WTC11 (cell line): ENCODE data around the gene SERF2. TPM values are rescaled to one million over a fixed set of nuclear protein-coding genes. Genes with fewer than 3 reads are reported as not detected.

Experiments used
- ATAC-seq: fragments of 200-7000 bp; cut with Tn5 transposase; 2 replicates; pipeline ENCODE4 v1.10.0; 2021; ENCODE audit warnings: mild to moderate bottlenecking, moderate library complexity
- CTCF ChIA-PET: fragments of 300-600 bp; sonication (Branson Sonifier 250); formaldehyde crosslinking; loops from one replicate; lab custom pipeline; 2021; ENCODE audit warnings: antibody characterized with exemption; lab: Charles Lee
- POLR2A ChIA-PET: fragments of 350-600 bp; sonication (Branson Sonifier 250); formaldehyde crosslinking; loops from one replicate; lab custom pipeline; 2021; ENCODE audit warnings: antibody characterized with exemption; lab: Charles Lee
- DNase-seq: peaks from one replicate; pipeline ENCODE4 v3.0.0; 2021; ENCODE audit warnings: low spot score
- H3K27ac Mint-ChIP-seq: 2 replicates; pipeline ENCODE4 v1.8.0; 2021; ENCODE audit warnings: mixed read lengths
- H3K27me3 Mint-ChIP-seq: 2 replicates; pipeline ENCODE4 v1.8.0; 2021; ENCODE audit warnings: low read depth, mild to moderate bottlenecking, moderate library complexity, mixed read lengths
- H3K36me3 Mint-ChIP-seq: 2 replicates; pipeline ENCODE4 v1.8.0; 2021; ENCODE audit warnings: mixed read lengths
- H3K4me1 Mint-ChIP-seq: 2 replicates; pipeline ENCODE4 v1.8.0; 2022; ENCODE audit warnings: mixed read lengths
- H3K4me3 Mint-ChIP-seq: 2 replicates; pipeline ENCODE4 v1.8.0; 2021; ENCODE audit warnings: mild to moderate bottlenecking, moderate library complexity, mixed read lengths
- H3K9me3 Mint-ChIP-seq: 2 replicates; pipeline ENCODE4 v1.8.0; 2021; ENCODE audit warnings: mixed read lengths
- CREM ChIP-seq: sonication (generic); formaldehyde crosslinking; IDR thresholded peaks from 2 replicates; pipeline ENCODE4 v1.8.1; 2022; ENCODE audit warnings: mild to moderate bottlenecking, missing genetic modification reagents, moderate library complexity
- EMX1 ChIP-seq: fragments of 250-450 bp; sonication (Bioruptor Pico); IDR thresholded peaks from 2 replicates; pipeline ENCODE4 v1.8.0; 2021; ENCODE audit warnings: mild to moderate bottlenecking
- ESRRA ChIP-seq: sonication (generic); formaldehyde crosslinking; IDR thresholded peaks from 2 replicates; pipeline ENCODE4 v1.8.1; 2022; ENCODE audit warnings: mild to moderate bottlenecking, missing genetic modification reagents, borderline replicate concordance
- ETV6 ChIP-seq: sonication (generic); formaldehyde crosslinking; IDR thresholded peaks from 2 replicates; pipeline ENCODE4 v1.8.1; 2022; ENCODE audit warnings: mild to moderate bottlenecking, missing genetic modification reagents
- GABPB1 ChIP-seq: sonication (generic); formaldehyde crosslinking; IDR thresholded peaks from 2 replicates; pipeline ENCODE4 v1.8.1; 2023; ENCODE audit warnings: mild to moderate bottlenecking, missing genetic modification reagents
- IRF1 ChIP-seq: sonication (generic); formaldehyde crosslinking; IDR thresholded peaks from 2 replicates; pipeline ENCODE4 v1.8.0; 2023; ENCODE audit warnings: missing genetic modification reagents
- JAZF1 ChIP-seq: fragments of 250-450 bp; sonication (Bioruptor Pico); IDR thresholded peaks from 2 replicates; pipeline ENCODE4 v1.9.0; 2021; ENCODE audit warnings: moderate library complexity, mild to moderate bottlenecking, inconsistent platforms
- MYBL2 ChIP-seq: sonication (generic); formaldehyde crosslinking; IDR thresholded peaks from 2 replicates; pipeline ENCODE4 v1.8.1; 2023; ENCODE audit warnings: mild to moderate bottlenecking, moderate library complexity, missing genetic modification reagents
- NFE2L1 ChIP-seq: sonication (generic); formaldehyde crosslinking; IDR thresholded peaks from 2 replicates; pipeline ENCODE4 v1.8.1; 2023; ENCODE audit warnings: missing genetic modification reagents
- NR2C2 ChIP-seq: sonication (generic); formaldehyde crosslinking; IDR thresholded peaks from 2 replicates; pipeline ENCODE4 v1.8.0; 2022; ENCODE audit warnings: mild to moderate bottlenecking, missing genetic modification reagents
- NR3C1 ChIP-seq: sonication (generic); formaldehyde crosslinking; conservative IDR thresholded peaks from 2 replicates; pipeline ENCODE4 v1.8.1; 2023; ENCODE audit warnings: low read depth, mild to moderate bottlenecking, missing genetic modification reagents
- PRRX2 ChIP-seq: fragments of 250-450 bp; sonication (Bioruptor Pico); IDR thresholded peaks from 2 replicates; pipeline ENCODE4 v1.8.0; 2021; ENCODE audit warnings: mild to moderate bottlenecking
- SMAD3 ChIP-seq: sonication (generic); formaldehyde crosslinking; IDR thresholded peaks from 2 replicates; pipeline ENCODE4 v1.8.0; 2022; ENCODE audit warnings: missing genetic modification reagents, mild to moderate bottlenecking, borderline replicate concordance
- TEAD4 ChIP-seq: sonication (generic); formaldehyde crosslinking; IDR thresholded peaks from 2 replicates; pipeline ENCODE4 v1.8.0; 2022; ENCODE audit warnings: mild to moderate bottlenecking, missing genetic modification reagents
- ZBTB21 ChIP-seq: sonication (generic); formaldehyde crosslinking; IDR thresholded peaks from 2 replicates; pipeline ENCODE4 v1.8.1; 2023; ENCODE audit warnings: mild to moderate bottlenecking, missing genetic modification reagents, borderline replicate concordance
- ZNF263 ChIP-seq: sonication (generic); formaldehyde crosslinking; IDR thresholded peaks from 2 replicates; pipeline ENCODE4 v1.8.1; 2022; ENCODE audit warnings: low read depth, mild to moderate bottlenecking, moderate library complexity, missing genetic modification reagents
- total RNA-seq: library from RNA; stranded (reverse); gene quantifications from 3 replicates; pipeline ENCODE4 v1.2.3, GENCODE V29; 2021
- TF ChIP-seq, protein P1 (sequence below): sonication (generic); formaldehyde crosslinking; IDR thresholded peaks from 2 replicates; pipeline ENCODE4 v1.8.0; 2023; ENCODE audit warnings: missing genetic modification reagents, mild to moderate bottlenecking, borderline replicate concordance
- TF ChIP-seq, protein P2 (sequence below): sonication (generic); formaldehyde crosslinking; IDR thresholded peaks from 2 replicates; pipeline ENCODE4 v1.8.1; 2022; ENCODE audit warnings: low read depth, missing genetic modification reagents, borderline replicate concordance
- TF ChIP-seq, protein P3 (sequence below): sonication (generic); formaldehyde crosslinking; IDR thresholded peaks from 2 replicates; pipeline ENCODE4 v1.8.1; 2022; ENCODE audit warnings: low read depth, mild to moderate bottlenecking, moderate library complexity, missing genetic modification reagents, borderline replicate concordance
- TF ChIP-seq, protein P4 (sequence below): fragments of 200-600 bp; IDR thresholded peaks from 2 replicates; pipeline ENCODE4 v1.8.0; 2022; ENCODE audit warnings: antibody characterized with exemption
- TF ChIP-seq, protein P5 (sequence below): sonication (generic); formaldehyde crosslinking; IDR thresholded peaks from 2 replicates; pipeline ENCODE4 v1.8.1; 2023; ENCODE audit warnings: mild to moderate bottlenecking, missing genetic modification reagents, moderate library complexity

The SERF2 gene
- total RNA-seq, 1 experiment from 2014 or later, result 694 TPM

DNA sequence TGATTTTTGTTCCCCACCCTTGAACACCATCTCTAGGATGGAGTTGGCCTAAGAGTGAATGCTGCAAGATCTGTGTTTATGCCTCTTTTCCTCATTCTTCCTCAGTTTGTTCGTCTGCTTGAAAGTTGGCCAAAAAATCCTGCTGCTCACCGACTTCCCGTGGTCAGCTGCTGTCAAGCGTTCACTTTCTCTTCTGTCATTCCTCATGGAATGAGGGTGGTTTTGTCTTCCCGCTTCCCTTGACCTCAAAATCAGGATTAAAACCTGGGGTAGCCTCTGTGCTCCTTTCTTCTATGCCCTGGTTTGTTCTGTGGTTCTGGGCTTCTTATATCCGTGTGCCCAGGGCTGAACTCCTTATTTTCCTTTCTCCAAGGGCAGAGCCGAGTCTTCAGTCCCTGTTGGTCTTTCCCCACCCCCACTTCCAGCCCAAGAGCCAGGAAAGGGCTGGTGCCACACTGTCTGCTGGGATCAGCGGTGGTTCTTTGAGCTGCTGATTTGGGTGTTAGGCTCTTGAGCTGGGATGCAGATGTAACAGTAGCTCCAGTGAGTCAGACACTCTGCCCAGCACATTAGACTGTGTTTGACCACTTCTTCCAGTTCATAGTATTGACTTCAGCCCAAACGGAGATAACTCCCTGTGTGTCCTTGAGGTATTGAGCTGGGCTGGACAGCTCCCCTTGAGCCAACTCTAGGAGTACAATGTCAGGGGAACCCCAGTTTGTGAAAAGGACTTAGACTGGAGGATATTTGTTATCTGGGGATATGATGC, 2.3 kb downstream of the SERF2 start:
- H3K27ac Mint-ChIP-seq, result peak overlapping the region; percentile 78
- ChIA-PET CTCF (interaction anchor here (11.1 kb wide), 1 partner anchor 18 kb away, joined by 75 read pairs; the partner anchor contains the start of gene ELL3), POLR2A (interaction anchor here (0.7 to 1.5 kb wide), 3 partner anchors 18 to 30 kb away, joined by 3 to 6 read pairs (median 3); partner anchors contain the start of genes ELL3 and MFAP1)

GRCh38 chr15:43795197-43795596, 3.1 kb downstream of the SERF2 start:
- POLR2A ChIA-PET, result interaction anchor here (1.0 to 2.6 kb wide), 3 partner anchors 19 to 29 kb away, joined by 3 to 8 read pairs (median 6); partner anchors contain the start of genes ELL3 and MFAP1
- TF ChIP-seq ZBTB21 (CRISPR knock-in tag), result no peak
- no peak for TF ChIP-seq EMX1 (CRISPR knock-in tag)
- TF ChIP-seq SMAD3 (CRISPR knock-in tag), result no peak
- TF ChIP-seq, protein P1, sequence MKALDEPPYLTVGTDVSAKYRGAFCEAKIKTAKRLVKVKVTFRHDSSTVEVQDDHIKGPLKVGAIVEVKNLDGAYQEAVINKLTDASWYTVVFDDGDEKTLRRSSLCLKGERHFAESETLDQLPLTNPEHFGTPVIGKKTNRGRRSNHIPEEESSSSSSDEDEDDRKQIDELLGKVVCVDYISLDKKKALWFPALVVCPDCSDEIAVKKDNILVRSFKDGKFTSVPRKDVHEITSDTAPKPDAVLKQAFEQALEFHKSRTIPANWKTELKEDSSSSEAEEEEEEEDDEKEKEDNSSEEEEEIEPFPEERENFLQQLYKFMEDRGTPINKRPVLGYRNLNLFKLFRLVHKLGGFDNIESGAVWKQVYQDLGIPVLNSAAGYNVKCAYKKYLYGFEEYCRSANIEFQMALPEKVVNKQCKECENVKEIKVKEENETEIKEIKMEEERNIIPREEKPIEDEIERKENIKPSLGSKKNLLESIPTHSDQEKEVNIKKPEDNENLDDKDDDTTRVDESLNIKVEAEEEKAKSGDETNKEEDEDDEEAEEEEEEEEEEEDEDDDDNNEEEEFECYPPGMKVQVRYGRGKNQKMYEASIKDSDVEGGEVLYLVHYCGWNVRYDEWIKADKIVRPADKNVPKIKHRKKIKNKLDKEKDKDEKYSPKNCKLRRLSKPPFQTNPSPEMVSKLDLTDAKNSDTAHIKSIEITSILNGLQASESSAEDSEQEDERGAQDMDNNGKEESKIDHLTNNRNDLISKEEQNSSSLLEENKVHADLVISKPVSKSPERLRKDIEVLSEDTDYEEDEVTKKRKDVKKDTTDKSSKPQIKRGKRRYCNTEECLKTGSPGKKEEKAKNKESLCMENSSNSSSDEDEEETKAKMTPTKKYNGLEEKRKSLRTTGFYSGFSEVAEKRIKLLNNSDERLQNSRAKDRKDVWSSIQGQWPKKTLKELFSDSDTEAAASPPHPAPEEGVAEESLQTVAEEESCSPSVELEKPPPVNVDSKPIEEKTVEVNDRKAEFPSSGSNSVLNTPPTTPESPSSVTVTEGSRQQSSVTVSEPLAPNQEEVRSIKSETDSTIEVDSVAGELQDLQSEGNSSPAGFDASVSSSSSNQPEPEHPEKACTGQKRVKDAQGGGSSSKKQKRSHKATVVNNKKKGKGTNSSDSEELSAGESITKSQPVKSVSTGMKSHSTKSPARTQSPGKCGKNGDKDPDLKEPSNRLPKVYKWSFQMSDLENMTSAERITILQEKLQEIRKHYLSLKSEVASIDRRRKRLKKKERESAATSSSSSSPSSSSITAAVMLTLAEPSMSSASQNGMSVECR (CRISPR knock-in tag), result no peak
- TF ChIP-seq, protein P2, sequence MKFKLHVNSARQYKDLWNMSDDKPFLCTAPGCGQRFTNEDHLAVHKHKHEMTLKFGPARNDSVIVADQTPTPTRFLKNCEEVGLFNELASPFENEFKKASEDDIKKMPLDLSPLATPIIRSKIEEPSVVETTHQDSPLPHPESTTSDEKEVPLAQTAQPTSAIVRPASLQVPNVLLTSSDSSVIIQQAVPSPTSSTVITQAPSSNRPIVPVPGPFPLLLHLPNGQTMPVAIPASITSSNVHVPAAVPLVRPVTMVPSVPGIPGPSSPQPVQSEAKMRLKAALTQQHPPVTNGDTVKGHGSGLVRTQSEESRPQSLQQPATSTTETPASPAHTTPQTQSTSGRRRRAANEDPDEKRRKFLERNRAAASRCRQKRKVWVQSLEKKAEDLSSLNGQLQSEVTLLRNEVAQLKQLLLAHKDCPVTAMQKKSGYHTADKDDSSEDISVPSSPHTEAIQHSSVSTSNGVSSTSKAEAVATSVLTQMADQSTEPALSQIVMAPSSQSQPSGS (CRISPR knock-in tag), result no peak
- TF ChIP-seq, protein P3, sequence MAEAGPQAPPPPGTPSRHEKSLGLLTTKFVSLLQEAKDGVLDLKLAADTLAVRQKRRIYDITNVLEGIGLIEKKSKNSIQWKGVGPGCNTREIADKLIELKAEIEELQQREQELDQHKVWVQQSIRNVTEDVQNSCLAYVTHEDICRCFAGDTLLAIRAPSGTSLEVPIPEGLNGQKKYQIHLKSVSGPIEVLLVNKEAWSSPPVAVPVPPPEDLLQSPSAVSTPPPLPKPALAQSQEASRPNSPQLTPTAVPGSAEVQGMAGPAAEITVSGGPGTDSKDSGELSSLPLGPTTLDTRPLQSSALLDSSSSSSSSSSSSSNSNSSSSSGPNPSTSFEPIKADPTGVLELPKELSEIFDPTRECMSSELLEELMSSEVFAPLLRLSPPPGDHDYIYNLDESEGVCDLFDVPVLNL (CRISPR knock-in tag), result no peak
- no peak for TF ChIP-seq JAZF1
- no peak for TF ChIP-seq PRRX2 (CRISPR knock-in tag)
- TF ChIP-seq NR2C2 (CRISPR knock-in tag), result no peak
- TF ChIP-seq, protein P4, sequence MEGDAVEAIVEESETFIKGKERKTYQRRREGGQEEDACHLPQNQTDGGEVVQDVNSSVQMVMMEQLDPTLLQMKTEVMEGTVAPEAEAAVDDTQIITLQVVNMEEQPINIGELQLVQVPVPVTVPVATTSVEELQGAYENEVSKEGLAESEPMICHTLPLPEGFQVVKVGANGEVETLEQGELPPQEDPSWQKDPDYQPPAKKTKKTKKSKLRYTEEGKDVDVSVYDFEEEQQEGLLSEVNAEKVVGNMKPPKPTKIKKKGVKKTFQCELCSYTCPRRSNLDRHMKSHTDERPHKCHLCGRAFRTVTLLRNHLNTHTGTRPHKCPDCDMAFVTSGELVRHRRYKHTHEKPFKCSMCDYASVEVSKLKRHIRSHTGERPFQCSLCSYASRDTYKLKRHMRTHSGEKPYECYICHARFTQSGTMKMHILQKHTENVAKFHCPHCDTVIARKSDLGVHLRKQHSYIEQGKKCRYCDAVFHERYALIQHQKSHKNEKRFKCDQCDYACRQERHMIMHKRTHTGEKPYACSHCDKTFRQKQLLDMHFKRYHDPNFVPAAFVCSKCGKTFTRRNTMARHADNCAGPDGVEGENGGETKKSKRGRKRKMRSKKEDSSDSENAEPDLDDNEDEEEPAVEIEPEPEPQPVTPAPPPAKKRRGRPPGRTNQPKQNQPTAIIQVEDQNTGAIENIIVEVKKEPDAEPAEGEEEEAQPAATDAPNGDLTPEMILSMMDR, result no peak
- TF ChIP-seq, protein P5, sequence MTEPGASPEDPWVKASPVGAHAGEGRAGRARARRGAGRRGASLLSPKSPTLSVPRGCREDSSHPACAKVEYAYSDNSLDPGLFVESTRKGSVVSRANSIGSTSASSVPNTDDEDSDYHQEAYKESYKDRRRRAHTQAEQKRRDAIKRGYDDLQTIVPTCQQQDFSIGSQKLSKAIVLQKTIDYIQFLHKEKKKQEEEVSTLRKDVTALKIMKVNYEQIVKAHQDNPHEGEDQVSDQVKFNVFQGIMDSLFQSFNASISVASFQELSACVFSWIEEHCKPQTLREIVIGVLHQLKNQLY, result no peak
- no peak for TF ChIP-seq GABPB1 (CRISPR knock-in tag)
- no peak for TF ChIP-seq MYBL2 (CRISPR knock-in tag)
- TF ChIP-seq, all 79 proteins: peak for 0
- no peaks in the 10 kb centered on the region for H3K9me3 Mint-ChIP-seq
- CTCF ChIA-PET, result interaction anchor here (11.1 kb wide), 1 partner anchor 19 kb away, joined by 75 read pairs; the partner anchor contains the start of gene ELL3
- DNase-seq, result no peak
- peaks cover 56% of the 10 kb centered on the region for H3K4me1 Mint-ChIP-seq
- H3K27me3 Mint-ChIP-seq, result no peaks in the 10 kb centered on the region
- peak overlapping the region; percentile 89; the same call in 1 of the 2 replicates for H3K27ac Mint-ChIP-seq
- H3K4me3 Mint-ChIP-seq, result no peak overlapping the region; the same call in 1 of the 2 replicates
- peaks cover 56% of the 10 kb centered on the region for H3K36me3 Mint-ChIP-seq
- no peak for ATAC-seq

More for the DNA sequence above, 2.3 kb downstream of the SERF2 start:
- no peaks in the 10 kb centered on the region for H3K27me3 Mint-ChIP-seq
- ATAC-seq (no peak), DNase-seq (no peak)
- peak overlapping the region; percentile 97 for H3K4me3 Mint-ChIP-seq
- H3K9me3 Mint-ChIP-seq, result no peaks in the 10 kb centered on the region
- TF ChIP-seq ZBTB21 (CRISPR knock-in tag) (no peak), PRRX2 (CRISPR knock-in tag) (no peak), NFE2L1 (no peak), ESRRA (CRISPR knock-in tag) (no peak), ZNF263 (CRISPR knock-in tag) (no peak), TEAD4 (CRISPR knock-in tag) (no peak), ETV6 (CRISPR knock-in tag) (no peak), CREM (CRISPR knock-in tag) (no peak), IRF1 (CRISPR knock-in tag) (no peak), NR3C1 (no peak)
- H3K4me1 Mint-ChIP-seq, result peaks cover 50% of the 10 kb centered on the region
- H3K36me3 Mint-ChIP-seq, result peaks cover 51% of the 10 kb centered on the region
